HL-60 (cell line): ENCODE data around the gene ZNF302.

Experiments
- GABPA ChIP-seq: IDR thresholded peaks from 2 replicates; pipeline ENCODE4 v1.6.1; 2012; ENCODE audit warnings: low read depth
- TF ChIP-seq, protein P1 (sequence below): IDR thresholded peaks from one replicate; pipeline ENCODE4 v1.5.1; 2011; ENCODE audit warnings: low read length, control low read depth, inconsistent platforms; ENCODE audit not compliant: insufficient read depth
- TF ChIP-seq, protein P2 (sequence below): IDR thresholded peaks from 2 replicates; pipeline ENCODE4 v1.6.1; 2012; ENCODE audit warnings: low read depth; ENCODE audit not compliant: insufficient replicate concordance

DNA sequence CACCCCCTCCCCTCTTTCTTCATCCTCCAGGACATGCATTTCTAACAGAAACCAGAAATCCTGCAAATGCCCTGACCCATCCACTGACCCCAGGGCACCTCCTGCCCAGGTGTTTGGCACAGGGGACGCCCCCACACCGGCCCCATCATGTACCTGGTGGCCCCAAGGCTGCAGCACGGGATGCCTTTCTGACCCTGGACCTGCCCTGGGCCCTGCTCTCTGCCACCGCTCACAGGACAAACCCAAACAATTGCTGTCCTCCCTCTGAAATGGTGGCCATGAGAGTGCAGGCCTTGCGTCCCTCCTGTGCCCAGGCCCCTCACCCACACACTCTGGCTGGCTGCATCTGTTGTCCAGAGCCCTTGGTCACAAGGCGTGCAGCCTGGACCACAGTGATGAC is 12.6 kb upstream of the ZNF302 start:
- TF ChIP-seq, protein P1, sequence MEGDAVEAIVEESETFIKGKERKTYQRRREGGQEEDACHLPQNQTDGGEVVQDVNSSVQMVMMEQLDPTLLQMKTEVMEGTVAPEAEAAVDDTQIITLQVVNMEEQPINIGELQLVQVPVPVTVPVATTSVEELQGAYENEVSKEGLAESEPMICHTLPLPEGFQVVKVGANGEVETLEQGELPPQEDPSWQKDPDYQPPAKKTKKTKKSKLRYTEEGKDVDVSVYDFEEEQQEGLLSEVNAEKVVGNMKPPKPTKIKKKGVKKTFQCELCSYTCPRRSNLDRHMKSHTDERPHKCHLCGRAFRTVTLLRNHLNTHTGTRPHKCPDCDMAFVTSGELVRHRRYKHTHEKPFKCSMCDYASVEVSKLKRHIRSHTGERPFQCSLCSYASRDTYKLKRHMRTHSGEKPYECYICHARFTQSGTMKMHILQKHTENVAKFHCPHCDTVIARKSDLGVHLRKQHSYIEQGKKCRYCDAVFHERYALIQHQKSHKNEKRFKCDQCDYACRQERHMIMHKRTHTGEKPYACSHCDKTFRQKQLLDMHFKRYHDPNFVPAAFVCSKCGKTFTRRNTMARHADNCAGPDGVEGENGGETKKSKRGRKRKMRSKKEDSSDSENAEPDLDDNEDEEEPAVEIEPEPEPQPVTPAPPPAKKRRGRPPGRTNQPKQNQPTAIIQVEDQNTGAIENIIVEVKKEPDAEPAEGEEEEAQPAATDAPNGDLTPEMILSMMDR, result no peak
- no peak for TF ChIP-seq GABPA
- TF ChIP-seq, protein P2, sequence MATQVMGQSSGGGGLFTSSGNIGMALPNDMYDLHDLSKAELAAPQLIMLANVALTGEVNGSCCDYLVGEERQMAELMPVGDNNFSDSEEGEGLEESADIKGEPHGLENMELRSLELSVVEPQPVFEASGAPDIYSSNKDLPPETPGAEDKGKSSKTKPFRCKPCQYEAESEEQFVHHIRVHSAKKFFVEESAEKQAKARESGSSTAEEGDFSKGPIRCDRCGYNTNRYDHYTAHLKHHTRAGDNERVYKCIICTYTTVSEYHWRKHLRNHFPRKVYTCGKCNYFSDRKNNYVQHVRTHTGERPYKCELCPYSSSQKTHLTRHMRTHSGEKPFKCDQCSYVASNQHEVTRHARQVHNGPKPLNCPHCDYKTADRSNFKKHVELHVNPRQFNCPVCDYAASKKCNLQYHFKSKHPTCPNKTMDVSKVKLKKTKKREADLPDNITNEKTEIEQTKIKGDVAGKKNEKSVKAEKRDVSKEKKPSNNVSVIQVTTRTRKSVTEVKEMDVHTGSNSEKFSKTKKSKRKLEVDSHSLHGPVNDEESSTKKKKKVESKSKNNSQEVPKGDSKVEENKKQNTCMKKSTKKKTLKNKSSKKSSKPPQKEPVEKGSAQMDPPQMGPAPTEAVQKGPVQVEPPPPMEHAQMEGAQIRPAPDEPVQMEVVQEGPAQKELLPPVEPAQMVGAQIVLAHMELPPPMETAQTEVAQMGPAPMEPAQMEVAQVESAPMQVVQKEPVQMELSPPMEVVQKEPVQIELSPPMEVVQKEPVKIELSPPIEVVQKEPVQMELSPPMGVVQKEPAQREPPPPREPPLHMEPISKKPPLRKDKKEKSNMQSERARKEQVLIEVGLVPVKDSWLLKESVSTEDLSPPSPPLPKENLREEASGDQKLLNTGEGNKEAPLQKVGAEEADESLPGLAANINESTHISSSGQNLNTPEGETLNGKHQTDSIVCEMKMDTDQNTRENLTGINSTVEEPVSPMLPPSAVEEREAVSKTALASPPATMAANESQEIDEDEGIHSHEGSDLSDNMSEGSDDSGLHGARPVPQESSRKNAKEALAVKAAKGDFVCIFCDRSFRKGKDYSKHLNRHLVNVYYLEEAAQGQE, result no peak
